H1 (cell line): ENCODE data around the gene MYO9A. TPM values are rescaled to one million over a fixed set of nuclear protein-coding genes. Genes with fewer than 3 reads are reported as not detected.

ENCODE experiments used
- CTCF ChIA-PET: fragments of 300-600 bp; sonication (Branson Sonifier 250); formaldehyde crosslinking; loops from one replicate; lab custom pipeline; 2021; ENCODE audit not compliant: partially characterized antibody; lab: Charles Lee
- POLR2A ChIA-PET: fragments of 300-600 bp; sonication (Branson Sonifier 250); formaldehyde crosslinking; loops from one replicate; lab custom pipeline; 2021; ENCODE audit warnings: inconsistent platforms; ENCODE audit not compliant: partially characterized antibody; lab: Charles Lee
- DNase-seq, 2 experiments: peaks; one replicate each; pipeline versions ENCODE4 v3.0.0 to v3.0.0-alpha.2; 2010 to 2022; ENCODE audit warnings: low spot score in 2 of 2, low read depth in 1 of 2, mixed read lengths in 1 of 2
- FAIRE-seq: peaks from 2 replicates; lab custom pipeline; 2011; peaks lifted over from hg19 to GRCh38; lab: Jason Lieb, UNC
- H2AFZ ChIP-seq: 2 replicates; pipeline ENCODE4 v1.8.1; 2012; ENCODE audit warnings: low read length, inconsistent platforms
- H2AK5ac ChIP-seq: 2 replicates; pipeline ENCODE4 v1.6.1; 2013; ENCODE audit warnings: low read depth, low read length
- H2BK120ac ChIP-seq: replicated peaks from 2 replicates; pipeline ENCODE3; 2013; ENCODE audit warnings: low read depth, low read length, inconsistent platforms
- H2BK12ac ChIP-seq: 2 replicates; pipeline ENCODE4 v1.6.1; 2013; ENCODE audit warnings: low read depth, low read length
- H2BK15ac ChIP-seq: 2 replicates; pipeline ENCODE4 v1.6.1; 2013; ENCODE audit warnings: low read length
- H2BK20ac ChIP-seq: 2 replicates; pipeline ENCODE4 v1.6.1; 2013; ENCODE audit warnings: low read length
- H2BK5ac ChIP-seq: 2 replicates; pipeline ENCODE4 v1.6.1; 2013; ENCODE audit warnings: low read depth, low read length
- H3K14ac ChIP-seq: 2 replicates; pipeline ENCODE4 v1.6.1; 2013; ENCODE audit warnings: inconsistent platforms; ENCODE audit not compliant: insufficient read length
- H3K18ac ChIP-seq: 2 replicates; pipeline ENCODE4 v1.6.1; 2013; ENCODE audit warnings: low read length; ENCODE audit errors: extremely low read depth
- H3K23ac ChIP-seq: 2 replicates; pipeline ENCODE4 v1.6.1; 2013; ENCODE audit warnings: inconsistent platforms; ENCODE audit not compliant: insufficient read length
- H3K23me2 ChIP-seq: 2 replicates; pipeline ENCODE4 v1.6.1; 2013; ENCODE audit warnings: low read depth, low read length
- H3K27ac ChIP-seq: 2 replicates; pipeline ENCODE4 v1.6.1; 2011; ENCODE audit warnings: low read depth, low read length, inconsistent platforms
- H3K27me3 ChIP-seq, 4 experiments: replicated peaks in 1 of 4; 1 replicate in 1 of 4; 2 replicates in 3 of 4; pipeline versions ENCODE4 v1.6.1 to v1.8.1; 2011 to 2013; ENCODE audit warnings: low read length in 3 of 4, mild to moderate bottlenecking in 3 of 4, inconsistent platforms in 2 of 4, mixed read lengths in 2 of 4, moderate library complexity in 1 of 4; ENCODE audit not compliant: control insufficient read depth in 3 of 4, insufficient read depth in 3 of 4; ENCODE audit errors: extremely low read depth in 1 of 4
- H3K36me3 ChIP-seq, 4 experiments: 2 replicates each; pipeline versions ENCODE4 v1.6.1 to v1.8.1; 2011 to 2013; ENCODE audit warnings: mild to moderate bottlenecking in 4 of 4, low read length in 3 of 4, moderate library complexity in 2 of 4, control low read depth in 1 of 4, inconsistent platforms in 1 of 4; ENCODE audit not compliant: insufficient read depth in 4 of 4, control insufficient read depth in 2 of 4
- H3K4ac ChIP-seq: replicated peaks from 2 replicates; pipeline ENCODE3; 2013; ENCODE audit warnings: low read length, low read depth, mixed read lengths, inconsistent platforms; ENCODE audit not compliant: insufficient read length
- H3K4me1 ChIP-seq, 4 experiments: replicated peaks in 1 of 4; 1 replicate in 1 of 4; 2 replicates in 3 of 4; pipeline versions ENCODE4 v1.6.1 to v1.8.1; 2011 to 2013; ENCODE audit warnings: low read length in 3 of 4, inconsistent platforms in 2 of 4, mixed read lengths in 1 of 4; ENCODE audit not compliant: insufficient read depth in 4 of 4, control insufficient read depth in 3 of 4
- H3K4me2 ChIP-seq, 2 experiments: 2 replicates each; pipeline versions ENCODE4 v1.6.1 to v1.8.1; 2011 to 2013; ENCODE audit warnings: low read depth in 2 of 2, low read length in 2 of 2, control low read depth in 1 of 2, inconsistent platforms in 1 of 2, mild to moderate bottlenecking in 1 of 2; ENCODE audit not compliant: insufficient read depth in 1 of 2
- H3K4me3 ChIP-seq, 4 experiments: fragments of 200-600, 300-600 bp in 1 of 4; sonication (generic), shearing (Covaris generic), sonication (Bioruptor Twin) in 1 of 4; 2 replicates each; pipeline versions ENCODE4 v1.5.1 to v1.8.1; 2011 to 2016; ENCODE audit warnings: low read length in 4 of 4, low read depth in 3 of 4, control low read depth in 2 of 4, inconsistent platforms in 2 of 4, mild to moderate bottlenecking in 2 of 4, mixed read lengths in 1 of 4, moderate library complexity in 1 of 4; ENCODE audit not compliant: insufficient read depth in 2 of 4; ENCODE audit errors: extremely low read depth in 1 of 4
- H3K56ac ChIP-seq: replicated peaks from 2 replicates; pipeline ENCODE3; 2013; ENCODE audit warnings: low read depth, mild to moderate bottlenecking, mixed read lengths, low read length, inconsistent platforms; ENCODE audit not compliant: insufficient read length
- H3K79me1 ChIP-seq: 2 replicates; pipeline ENCODE4 v1.6.1; 2013; ENCODE audit warnings: low read depth, low read length, control low read depth
- H3K79me2 ChIP-seq, 2 experiments: 2 replicates each; pipeline versions ENCODE4 v1.6.1 to v1.8.1; 2012 to 2013; ENCODE audit warnings: low read length in 2 of 2, mild to moderate bottlenecking in 2 of 2, inconsistent platforms in 1 of 2; ENCODE audit not compliant: insufficient read depth in 2 of 2, control insufficient read depth in 1 of 2
- H3K9ac ChIP-seq, 4 experiments: replicated peaks in 1 of 4; 1 replicate in 1 of 4; 2 replicates in 3 of 4; pipeline versions ENCODE4 v1.6.1 to v1.8.1; 2011 to 2013; ENCODE audit warnings: low read depth in 3 of 4, low read length in 3 of 4, control low read depth in 2 of 4, mild to moderate bottlenecking in 2 of 4, moderate library complexity in 2 of 4, inconsistent platforms in 1 of 4; ENCODE audit errors: extremely low read depth in 1 of 4
- H3K9me3 ChIP-seq, 2 experiments: 2 replicates each; pipeline versions ENCODE4 v1.6.1 to v1.8.1; 2012 to 2013; ENCODE audit warnings: mild to moderate bottlenecking in 2 of 2, moderate library complexity in 2 of 2, control low read depth in 1 of 2, inconsistent platforms in 1 of 2, low read depth in 1 of 2, low read length in 1 of 2, mixed read lengths in 1 of 2; ENCODE audit not compliant: insufficient read depth in 2 of 2
- H4K20me1 ChIP-seq, 2 experiments: replicated peaks in 1 of 2; 2 replicates each; pipeline versions ENCODE3 to v1.8.1; 2011 to 2013; ENCODE audit warnings: inconsistent platforms in 2 of 2, low read length in 2 of 2, mild to moderate bottlenecking in 1 of 2; ENCODE audit not compliant: insufficient read depth in 2 of 2, control insufficient read depth in 1 of 2
- H4K5ac ChIP-seq: 2 replicates; pipeline ENCODE4 v1.6.1; 2013; ENCODE audit warnings: low read length, low read depth, mixed read lengths, inconsistent platforms; ENCODE audit not compliant: insufficient read length
- H4K8ac ChIP-seq: 2 replicates; pipeline ENCODE4 v1.8.0; 2013; ENCODE audit warnings: mild to moderate bottlenecking, moderate library complexity, low read length, inconsistent platforms; ENCODE audit not compliant: insufficient read depth; ENCODE audit errors: extremely low read depth
- H4K91ac ChIP-seq: replicated peaks from 2 replicates; pipeline ENCODE3; 2013; ENCODE audit warnings: low read length, mixed read lengths, inconsistent platforms; ENCODE audit not compliant: insufficient read length
- ATF3 ChIP-seq: IDR thresholded peaks from 2 replicates; pipeline ENCODE4 v1.6.1; 2011; ENCODE audit warnings: low read depth, mild to moderate bottlenecking, low read length; ENCODE audit not compliant: insufficient read depth
- BCL11A ChIP-seq, 2 experiments: IDR thresholded peaks; one replicate each; pipeline ENCODE4 v1.6.1; 2011; ENCODE audit warnings: low read depth in 2 of 2, low read length in 2 of 2, mild to moderate bottlenecking in 2 of 2
- CREB1 ChIP-seq: IDR thresholded peaks from 2 replicates; pipeline ENCODE4 v1.6.1; 2012; ENCODE audit warnings: inconsistent platforms
- EGR1 ChIP-seq: IDR thresholded peaks from 2 replicates; pipeline ENCODE4 v1.6.1; 2011; ENCODE audit warnings: low read depth, low read length, borderline replicate concordance
- GTF2F1 ChIP-seq: IDR thresholded peaks from 2 replicates; pipeline ENCODE4 v1.6.1; 2012; ENCODE audit warnings: low read depth, low read length, improper control_type of control experiment, borderline replicate concordance
- NANOG ChIP-seq: IDR thresholded peaks from 2 replicates; pipeline ENCODE4 v1.6.1; 2011; ENCODE audit warnings: low read length, low read depth, mild to moderate bottlenecking, inconsistent platforms; ENCODE audit not compliant: insufficient read depth, poor library complexity, severe bottlenecking
- NRF1 ChIP-seq: IDR thresholded peaks from 2 replicates; pipeline ENCODE4 v1.6.1; 2011; ENCODE audit warnings: mild to moderate bottlenecking, low read depth, low read length, improper control_type of control experiment
- POLR2A ChIP-seq, 2 experiments: IDR thresholded peaks; 1 replicate in 1 of 2; 2 replicates in 1 of 2; pipeline ENCODE4 v1.6.1; 2011; ENCODE audit warnings: low read depth in 2 of 2, low read length in 2 of 2, mild to moderate bottlenecking in 2 of 2; ENCODE audit errors: control extremely low read depth in 1 of 2
- POLR2AphosphoS5 ChIP-seq: IDR thresholded peaks from 2 replicates; pipeline ENCODE4 v1.6.1; 2011; ENCODE audit warnings: low read depth, low read length
- SRF ChIP-seq: IDR thresholded peaks from 2 replicates; pipeline ENCODE4 v1.6.1; 2011; ENCODE audit warnings: mild to moderate bottlenecking, low read depth, low read length, moderate library complexity
- TAF1 ChIP-seq: IDR thresholded peaks from 2 replicates; pipeline ENCODE4 v1.6.1; 2011; ENCODE audit warnings: mild to moderate bottlenecking, low read depth, low read length
- TAF7 ChIP-seq: optimal IDR thresholded peaks from 2 replicates; pipeline ENCODE3; 2011; ENCODE audit warnings: low read depth, mild to moderate bottlenecking, inconsistent platforms, low read length, moderate library complexity, borderline replicate concordance
- WGBS, 2 experiments: shearing (Covaris generic) in 1 of 2; methylation state at CpG; one replicate each; pipeline versions ENCODE4 v1.1.6 to v1.1.7; 2013 to 2015; ENCODE audit warnings: low lambda C conversion rate in 2 of 2, mixed read lengths in 2 of 2, inconsistent platforms in 1 of 2, low coverage in 1 of 2, missing lambda C conversion rate in 1 of 2; ENCODE audit not compliant: insufficient replicate concordance in 2 of 2, insufficient coverage in 1 of 2, insufficient read length in 1 of 2; ENCODE audit errors: extremely low coverage in 1 of 2, missing lambda C conversion rate in 1 of 2; 5-methylcytosine and 5-hydroxymethylcytosine counted together
- polyA plus RNA-seq, 7 experiments: library from polyadenylated mRNA; depleted of rRNA in 3 of 7; stranded (reverse) in 5 of 7; unstranded in 2 of 7; fragments of >200 nt in 5 of 7; fragments of 200-250 nt in 2 of 7; gene quantifications; 1 replicate in 5 of 7; 2 replicates in 1 of 7; 4 replicates in 1 of 7; pipeline versions ENCODE4 v1.2.1 to v1.2.3, GENCODE V29; 2011 to 2013; ENCODE audit warnings: missing spikeins in 2 of 7, mixed read lengths in 2 of 7
- total RNA-seq: library from RNA; stranded (reverse); fragmentation: NEBNext Ultra II Directional; extraction: Animal tissue kit (Norgen Biotek cat#: 25700); gene quantifications from 2 replicates; pipeline ENCODE4 v1.2.1, GENCODE V29; 2021
- TF ChIP-seq, protein P1 (sequence below): IDR thresholded peaks from 2 replicates; pipeline ENCODE4 v1.6.1; 2012; ENCODE audit warnings: inconsistent platforms

The MYO9A gene
- total and polyA plus RNA-seq, 2 of the 8 experiments (the other 6 are each of a cell fraction or from before 2014, with no cell fraction given) = 3.9 to 26.0 TPM

- H3K9ac ChIP-seq = no peak overlapping the region
- H3K23me2 ChIP-seq = no peaks in the 10 kb centered on the region; the same call in 1 of the 2 replicates
- no peak overlapping the region for H4K5ac ChIP-seq
- H2BK15ac ChIP-seq = no peak overlapping the region
- no peaks in the 10 kb centered on the region for H3K79me1 ChIP-seq
- H4K8ac ChIP-seq = no peak overlapping the region
- no peak overlapping the region for H2BK20ac ChIP-seq
- H4K20me1 ChIP-seq = no peaks in the 10 kb centered on the region
- FAIRE-seq (no peak), DNase-seq (peak in 1 of 2 experiments; percentile 39)
- no peak overlapping the region for H3K4me2 ChIP-seq
- H3K27ac ChIP-seq = no peak overlapping the region
- H2BK120ac ChIP-seq = no peak overlapping the region
- H3K23ac ChIP-seq = no peak overlapping the region
- no peak overlapping the region for H3K4me3 ChIP-seq
- H3K9me3 ChIP-seq = no peaks in the 10 kb centered on the region
- no peak overlapping the region for H3K56ac ChIP-seq
- H2AK5ac ChIP-seq = no peak overlapping the region
- H3K4me1 ChIP-seq = no peaks in the 10 kb centered on the region
- H3K27me3 ChIP-seq = no peaks in the 10 kb centered on the region
- POLR2A ChIA-PET = no interaction called here
- no peak overlapping the region for H2BK12ac ChIP-seq
- WGBS, 2 experiments = 89% methylated on average over 7 of the region's 7 CpGs; no CpG with 5 or more reads in 1 of the 2 experiments
- no peaks in the 10 kb centered on the region for H3K36me3 ChIP-seq
- no peaks in the 10 kb centered on the region for H3K79me2 ChIP-seq
- no peak overlapping the region for H3K18ac ChIP-seq
- CTCF ChIA-PET = interaction anchor here (0.6 to 2.8 kb wide), 6 partner anchors 8 to 1442 kb away, joined by 3 to 8 read pairs (median 4); no protein-coding TSS in a partner anchor
- H3K4ac ChIP-seq = no peak overlapping the region
- H3K14ac ChIP-seq = no peak overlapping the region
- no peak overlapping the region for H2AFZ ChIP-seq
- no peak overlapping the region for H2BK5ac ChIP-seq
- no peak overlapping the region for H4K91ac ChIP-seq
- TF ChIP-seq POLR2AphosphoS5 = no peak
- no peak for TF ChIP-seq BCL11A (IDR thresholded peaks at IDR 0.05; ENCODE audit: low read depth in 2 of 2, low read length in 2 of 2)
- no peak for TF ChIP-seq NANOG
- TF ChIP-seq SRF = no peak
- TF ChIP-seq POLR2A (IDR thresholded peaks at IDR 0.05; ENCODE audit: control extremely low read depth in 1 of 2, low read depth in 2 of 2, low read length in 2 of 2) = no peak
- TF ChIP-seq ATF3 = no peak
- no peak for TF ChIP-seq TAF7
- TF ChIP-seq TAF1 = no peak
- TF ChIP-seq, protein P1, sequence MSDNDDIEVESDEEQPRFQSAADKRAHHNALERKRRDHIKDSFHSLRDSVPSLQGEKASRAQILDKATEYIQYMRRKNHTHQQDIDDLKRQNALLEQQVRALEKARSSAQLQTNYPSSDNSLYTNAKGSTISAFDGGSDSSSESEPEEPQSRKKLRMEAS = no peak
- TF ChIP-seq EGR1 = no peak
- TF ChIP-seq CREB1 = no peak
- no peak for TF ChIP-seq GTF2F1
- no peak for TF ChIP-seq NRF1
Measured at GRCh38 chr15:72161361-72162132, 43.6 kb upstream of the MYO9A start.
